Cardiac muscle cell (in vitro differentiated cells and primary cell): ENCODE results near the gene GCH1. TPM values are rescaled to one million over a fixed set of nuclear protein-coding genes. Genes with fewer than 3 reads are reported as not detected.

Experiments
- DNase-seq, 2 donors: peaks; one replicate each; pipeline versions ENCODE4 v3.0.0 to v3.0.0-alpha.2; 2010 to 2017; ENCODE audit warnings: low read depth in 1 of 2, low spot score in 1 of 2
- H3K27ac ChIP-seq: fragments of 200-600 bp; sonication (generic); 2 replicates; pipeline ENCODE4 v1.5.1; 2016
- H3K27me3 ChIP-seq: fragments of 200-600 bp; sonication (generic); 2 replicates; pipeline ENCODE4 v1.6.0; 2016; ENCODE audit warnings: control low read depth
- H3K36me3 ChIP-seq: fragments of 200-600 bp; sonication (generic); 2 replicates; pipeline ENCODE4 v1.5.1; 2016; ENCODE audit warnings: control low read depth
- H3K4me1 ChIP-seq: fragments of 200-600 bp; sonication (generic); 2 replicates; pipeline ENCODE4 v1.8.1; 2017; ENCODE audit warnings: low read depth, mild to moderate bottlenecking, mixed run types
- H3K4me3 ChIP-seq: fragments of 200-600 bp; sonication (generic); 2 replicates; pipeline ENCODE4 v1.5.1; 2016; ENCODE audit warnings: mild to moderate bottlenecking
- H3K9me3 ChIP-seq: fragments of 200-600 bp; sonication (generic); 2 replicates; pipeline ENCODE4 v1.5.1; 2017; ENCODE audit warnings: low read depth, mild to moderate bottlenecking, control low read depth
- polyA plus RNA-seq: library from polyadenylated mRNA; unstranded; fragments of >200 nt; fragmentation: Nextera tagmentation; extraction: Ambion mirVana; gene quantifications from 2 replicates; pipeline ENCODE4 v1.2.1, GENCODE V29; 2016
- total RNA-seq: library from RNA; depleted of rRNA; stranded (reverse); fragments of >200 nt; gene quantifications from 2 replicates; pipeline ENCODE4 v1.2.3, GENCODE V29; 2016
- TF ChIP-seq, protein P1 (sequence below): IDR thresholded peaks from 2 replicates; pipeline ENCODE4 v1.5.1; 2012; ENCODE audit warnings: low read depth, mild to moderate bottlenecking, low read length

Gene GCH1
- total and polyA plus RNA-seq, 2 experiments from 2014 or later: 3.0 to 3.5 TPM

DNA sequence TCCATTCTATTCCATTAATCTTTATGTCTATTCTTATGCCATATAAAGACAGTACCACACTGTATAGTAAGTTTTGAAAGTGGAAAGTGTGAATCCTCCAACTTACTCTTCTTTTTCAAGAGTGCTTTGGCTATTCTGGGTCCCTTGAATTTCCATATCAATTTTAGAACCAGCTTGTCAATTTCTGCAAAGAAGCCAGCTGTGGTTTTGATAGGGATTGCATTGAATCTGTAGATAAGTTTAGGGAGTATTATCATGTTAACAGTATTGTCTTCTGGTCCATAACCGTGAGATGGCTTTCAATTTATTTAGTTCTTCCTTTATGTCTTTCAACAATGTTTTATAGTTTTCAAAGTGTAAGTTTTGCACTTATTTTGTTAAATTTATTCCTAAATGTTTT, 34.2 kb upstream of the GCH1 start:
- TF ChIP-seq, protein P1, sequence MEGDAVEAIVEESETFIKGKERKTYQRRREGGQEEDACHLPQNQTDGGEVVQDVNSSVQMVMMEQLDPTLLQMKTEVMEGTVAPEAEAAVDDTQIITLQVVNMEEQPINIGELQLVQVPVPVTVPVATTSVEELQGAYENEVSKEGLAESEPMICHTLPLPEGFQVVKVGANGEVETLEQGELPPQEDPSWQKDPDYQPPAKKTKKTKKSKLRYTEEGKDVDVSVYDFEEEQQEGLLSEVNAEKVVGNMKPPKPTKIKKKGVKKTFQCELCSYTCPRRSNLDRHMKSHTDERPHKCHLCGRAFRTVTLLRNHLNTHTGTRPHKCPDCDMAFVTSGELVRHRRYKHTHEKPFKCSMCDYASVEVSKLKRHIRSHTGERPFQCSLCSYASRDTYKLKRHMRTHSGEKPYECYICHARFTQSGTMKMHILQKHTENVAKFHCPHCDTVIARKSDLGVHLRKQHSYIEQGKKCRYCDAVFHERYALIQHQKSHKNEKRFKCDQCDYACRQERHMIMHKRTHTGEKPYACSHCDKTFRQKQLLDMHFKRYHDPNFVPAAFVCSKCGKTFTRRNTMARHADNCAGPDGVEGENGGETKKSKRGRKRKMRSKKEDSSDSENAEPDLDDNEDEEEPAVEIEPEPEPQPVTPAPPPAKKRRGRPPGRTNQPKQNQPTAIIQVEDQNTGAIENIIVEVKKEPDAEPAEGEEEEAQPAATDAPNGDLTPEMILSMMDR: no peak
- no peak overlapping the region for H3K4me3 ChIP-seq
- DNase-seq: no peak
- no peaks in the 10 kb centered on the region for H3K27me3 ChIP-seq
- H3K4me1 ChIP-seq: no peaks in the 10 kb centered on the region
- no peaks in the 10 kb centered on the region for H3K9me3 ChIP-seq
- H3K27ac ChIP-seq: no peak overlapping the region
- no peaks in the 10 kb centered on the region for H3K36me3 ChIP-seq

- no peak overlapping the region for H3K4me3 ChIP-seq
- H3K9me3 ChIP-seq: no peaks in the 10 kb centered on the region
- TF ChIP-seq, protein P1: no peak
- H3K27me3 ChIP-seq: no peaks in the 10 kb centered on the region
- no peak overlapping the region for H3K27ac ChIP-seq
- peak in 1 of 2 donors; percentile 64 for DNase-seq
- no peaks in the 10 kb centered on the region for H3K36me3 ChIP-seq
- no peaks in the 10 kb centered on the region for H3K4me1 ChIP-seq
Observed at GRCh38 chr14:54935958-54936357, 33.3 kb upstream of the GCH1 start.

GRCh38 chr14:54935100-54935499, 32.5 kb upstream of the GCH1 start:
- DNase-seq: no peak
- TF ChIP-seq, protein P1: no peak
- Histone ChIP-seq H3K4me3 (no peak overlapping the region), H3K9me3 (no peaks in the 10 kb centered on the region), H3K27me3 (no peaks in the 10 kb centered on the region), H3K27ac (no peak overlapping the region), H3K4me1 (no peaks in the 10 kb centered on the region), H3K36me3 (no peaks in the 10 kb centered on the region)

GRCh38 chr14:54933006-54933405, 30.4 kb upstream of the GCH1 start:
- Histone ChIP-seq H3K27me3 (no peaks in the 10 kb centered on the region), H3K4me3 (no peak overlapping the region), H3K27ac (no peak overlapping the region), H3K36me3 (no peaks in the 10 kb centered on the region), H3K9me3 (no peaks in the 10 kb centered on the region), H3K4me1 (no peaks in the 10 kb centered on the region)
- no peak for DNase-seq
- TF ChIP-seq, protein P1: no peak

DNA sequence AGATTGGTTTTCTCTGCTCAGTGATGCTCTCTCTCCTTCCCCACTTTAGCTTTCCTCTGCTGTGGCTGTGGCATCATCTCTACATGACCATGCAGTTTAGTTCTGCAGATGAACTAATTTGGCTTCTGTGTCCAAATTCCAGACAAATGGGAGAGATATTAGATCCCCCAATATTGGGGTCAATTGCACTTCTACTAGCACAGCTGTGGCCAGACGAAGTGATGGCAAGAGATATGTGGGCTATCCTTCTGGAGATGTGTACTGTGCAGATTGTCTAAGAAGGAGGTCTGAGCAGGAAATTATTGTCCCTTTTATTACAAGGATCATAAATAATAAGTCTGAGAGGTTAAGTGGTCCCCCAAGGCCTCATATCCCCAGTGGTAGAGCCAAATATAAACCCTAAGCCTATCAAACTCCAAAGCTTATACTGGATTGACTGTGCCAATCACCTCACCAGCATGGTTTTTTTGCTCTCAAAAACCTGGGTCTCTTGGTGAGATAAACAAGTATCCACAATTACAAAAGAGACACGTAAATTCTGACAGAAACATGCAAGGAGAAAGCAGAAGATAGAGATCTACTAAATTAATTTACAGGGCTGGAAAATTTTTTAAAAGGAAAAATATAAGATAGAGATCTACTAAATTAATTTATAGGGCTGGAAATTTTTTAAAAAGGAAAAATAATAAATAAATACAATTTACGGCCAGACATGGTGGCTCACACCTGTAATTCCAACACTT, 29.1 kb upstream of the GCH1 start:
- H3K36me3 ChIP-seq: no peaks in the 10 kb centered on the region
- no peak overlapping the region for H3K27ac ChIP-seq
- DNase-seq: no peak
- no peaks in the 10 kb centered on the region for H3K9me3 ChIP-seq
- H3K27me3 ChIP-seq: no peaks in the 10 kb centered on the region
- TF ChIP-seq, protein P1: no peak
- no peak overlapping the region for H3K4me3 ChIP-seq
- no peaks in the 10 kb centered on the region for H3K4me1 ChIP-seq

- no peak overlapping the region for H3K4me3 ChIP-seq
- TF ChIP-seq, protein P1: no peak
- no peaks in the 10 kb centered on the region for H3K36me3 ChIP-seq
- no peaks in the 10 kb centered on the region for H3K9me3 ChIP-seq
- no peak for DNase-seq
- no peaks in the 10 kb centered on the region for H3K4me1 ChIP-seq
- no peak overlapping the region for H3K27ac ChIP-seq
- no peaks in the 10 kb centered on the region for H3K27me3 ChIP-seq
Observed at GRCh38 chr14:54931101-54931500, 28.5 kb upstream of the GCH1 start.
